ENCODE data around the gene COLGALT1. TPM values are rescaled to one million over a fixed set of nuclear protein-coding genes. Genes with fewer than 3 reads are reported as not detected.

The COLGALT1 gene
- total and polyA plus RNA-seq, 9 of the 15 experiments (the other 6 are each of a cell fraction or from before 2014, with no cell fraction given), result 4.9 to 119 (median 82.6) TPM

- TF ChIP-seq YY1 (IDR thresholded peaks at IDR 0.05; ENCODE audit: borderline replicate concordance in 1 of 3, control insufficient read depth in 1 of 3, extremely low read depth in 1 of 3, insufficient read depth in 3 of 3, insufficient read length in 1 of 3, insufficient replicate concordance in 2 of 3, low read depth in 1 of 3, low read length in 2 of 3), result peak in 1 of 3 experiments; percentile 6
- no peak for TF ChIP-seq ZNF668 (CRISPR knock-in tag; IDR thresholded peaks at IDR 0.05)
- TF ChIP-seq MAFK (IDR thresholded peaks at IDR 0.05; ENCODE audit: low read length), result no peak
- TF ChIP-seq ZC3H11A (IDR thresholded peaks at IDR 0.05; ENCODE audit: low read depth, low read length), result no peak
- TF ChIP-seq FOXA1 (IDR thresholded peaks at IDR 0.05; ENCODE audit: borderline replicate concordance), result no peak
- TF ChIP-seq NR2C2 (CRISPR knock-in tag; IDR thresholded peaks at IDR 0.05), result no peak
- TF ChIP-seq NR2C2 (tag; IDR thresholded peaks at IDR 0.05), result no peak
- TF ChIP-seq ZNF436 (CRISPR knock-in tag; IDR thresholded peaks at IDR 0.05), result no peak
- peak; percentile 40; the same call in 1 of the 2 replicates for TF ChIP-seq POLR2G (IDR thresholded peaks at IDR 0.05; ENCODE audit: low read depth, low read length)
- no peak for TF ChIP-seq ZFP30 (CRISPR knock-in tag; IDR thresholded peaks at IDR 0.05; ENCODE audit: borderline replicate concordance)
- TF ChIP-seq DDX20 (tag; IDR thresholded peaks at IDR 0.05; ENCODE audit: low read depth), result no peak
- no peak for TF ChIP-seq ZNF274 (IDR thresholded peaks at IDR 0.05; ENCODE audit: borderline replicate concordance, low read depth, low read length)
- no peak for TF ChIP-seq ELF2 (CRISPR knock-in tag; IDR thresholded peaks at IDR 0.05)
- no peak for TF ChIP-seq HSF4 (CRISPR knock-in tag; IDR thresholded peaks at IDR 0.05; ENCODE audit: borderline replicate concordance)
- TF ChIP-seq POLR2H (tag; IDR thresholded peaks at IDR 0.05; ENCODE audit: low read depth), result no peak
- TF ChIP-seq RBM25 (IDR thresholded peaks at IDR 0.05; ENCODE audit: low read depth, low read length, severe bottlenecking), result peak; percentile 94
- TF ChIP-seq AFF4 (CRISPR knock-in tag; IDR thresholded peaks at IDR 0.05), result no peak
- TF ChIP-seq RHOXF2B (CRISPR knock-in tag; conservative IDR thresholded peaks at IDR 0.05), result no peak
- TF ChIP-seq ERF (CRISPR knock-in tag; IDR thresholded peaks at IDR 0.05), result no peak
- no peak for TF ChIP-seq ZNF408 (CRISPR knock-in tag; IDR thresholded peaks at IDR 0.05; ENCODE audit: low read depth)
- no peak for TF ChIP-seq PCBP1 (IDR thresholded peaks at IDR 0.05; ENCODE audit: low read depth, low read length, poor library complexity, severe bottlenecking)
- TF ChIP-seq HLTF (IDR thresholded peaks at IDR 0.05), result 0 out of 2 replicates have a peak, but pooled peaks have one; percentile 60
- no peak for TF ChIP-seq NCOA2 (IDR thresholded peaks at IDR 0.05; ENCODE audit: partially characterized antibody in 2 of 2)
- no peak for TF ChIP-seq NR2C1 (IDR thresholded peaks at IDR 0.05)
- TF ChIP-seq NR2C1 (tag; IDR thresholded peaks at IDR 0.05), result no peak
- TF ChIP-seq HNRNPK (IDR thresholded peaks at IDR 0.05; ENCODE audit: low read depth, low read length, poor library complexity, severe bottlenecking), result no peak
Observed at GRCh38 chr19:17615889-17616685, 60.6 kb downstream of the COLGALT1 start (continued).

Data from K562 (cell line).